ENCODE measurements around the gene TC2N. TPM values are rescaled to one million over a fixed set of nuclear protein-coding genes. Genes with fewer than 3 reads are reported as not detected.

Gene TC2N
- total RNA-seq, 1 experiment from 2014 or later = 16.4 TPM

GRCh38 chr14:91743305-91743653 lies 124.1 kb downstream of the TC2N start:
- no peak overlapping the region for H2BK5ac ChIP-seq (ENCODE audit: insufficient read length, low read length)
- no peak overlapping the region for H3K23ac ChIP-seq (ENCODE audit: insufficient read length, low read depth, low read length)
- no peaks in the 10 kb centered on the region for H3K9me3 ChIP-seq (ENCODE audit: control insufficient read depth, low read depth, low read length)
- Mint-ChIP-seq H3K4me3 (no peak overlapping the region), H3K27me3 (ENCODE audit: low read depth) (no peaks in the 10 kb centered on the region), H3K9me3 (no peaks in the 10 kb centered on the region), H3K4me1 (no peaks in the 10 kb centered on the region), H3K36me3 (ENCODE audit: insufficient read depth in 1 of 3, low read depth in 3 of 3) (no peaks in the 10 kb centered on the region), H3K27ac (no peak overlapping the region)
- TF ChIP-seq, protein P1, sequence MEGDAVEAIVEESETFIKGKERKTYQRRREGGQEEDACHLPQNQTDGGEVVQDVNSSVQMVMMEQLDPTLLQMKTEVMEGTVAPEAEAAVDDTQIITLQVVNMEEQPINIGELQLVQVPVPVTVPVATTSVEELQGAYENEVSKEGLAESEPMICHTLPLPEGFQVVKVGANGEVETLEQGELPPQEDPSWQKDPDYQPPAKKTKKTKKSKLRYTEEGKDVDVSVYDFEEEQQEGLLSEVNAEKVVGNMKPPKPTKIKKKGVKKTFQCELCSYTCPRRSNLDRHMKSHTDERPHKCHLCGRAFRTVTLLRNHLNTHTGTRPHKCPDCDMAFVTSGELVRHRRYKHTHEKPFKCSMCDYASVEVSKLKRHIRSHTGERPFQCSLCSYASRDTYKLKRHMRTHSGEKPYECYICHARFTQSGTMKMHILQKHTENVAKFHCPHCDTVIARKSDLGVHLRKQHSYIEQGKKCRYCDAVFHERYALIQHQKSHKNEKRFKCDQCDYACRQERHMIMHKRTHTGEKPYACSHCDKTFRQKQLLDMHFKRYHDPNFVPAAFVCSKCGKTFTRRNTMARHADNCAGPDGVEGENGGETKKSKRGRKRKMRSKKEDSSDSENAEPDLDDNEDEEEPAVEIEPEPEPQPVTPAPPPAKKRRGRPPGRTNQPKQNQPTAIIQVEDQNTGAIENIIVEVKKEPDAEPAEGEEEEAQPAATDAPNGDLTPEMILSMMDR (conservative IDR thresholded peaks at IDR 0.05) = no peak
- H3K4me2 ChIP-seq (ENCODE audit: insufficient read depth, insufficient read length, low read length) = no peak overlapping the region
- H2AFZ ChIP-seq (ENCODE audit: low read length) = no peak overlapping the region
- no peak overlapping the region for H3T11ph ChIP-seq (ENCODE audit: low read length)
- H3K79me1 ChIP-seq (ENCODE audit: insufficient read depth, low read depth, low read length, poor library complexity, severe bottlenecking) = no peaks in the 10 kb centered on the region
- H2BK120ac ChIP-seq (ENCODE audit: low read depth, low read length, poor library complexity, severe bottlenecking) = no peak overlapping the region
- no peak overlapping the region for H3K14ac ChIP-seq (ENCODE audit: insufficient read depth, low read length)
- no peak overlapping the region for H3K9ac ChIP-seq (ENCODE audit: extremely low read depth, insufficient read length, low read length)
- H3K27me3 ChIP-seq (ENCODE audit: insufficient read depth, low read length) = no peaks in the 10 kb centered on the region
- no peak overlapping the region for H3K27ac ChIP-seq (ENCODE audit: insufficient read length, low read depth, low read length)
- H3K56ac ChIP-seq (ENCODE audit: insufficient read length, low read depth, low read length) = no peak overlapping the region
- H3K18ac ChIP-seq (ENCODE audit: insufficient read length, low read depth, low read length) = no peak overlapping the region
- no peak overlapping the region for H4K91ac ChIP-seq (ENCODE audit: insufficient read length, low read depth, low read length)
- no peak overlapping the region for H2BK15ac ChIP-seq (ENCODE audit: low read depth, low read length)
- H3K23me2 ChIP-seq (ENCODE audit: insufficient read length, low read depth, low read length, poor library complexity, severe bottlenecking) = no peaks in the 10 kb centered on the region
- H3K4ac ChIP-seq (ENCODE audit: low read depth, low read length) = no peak overlapping the region
- H3K4me1 ChIP-seq (ENCODE audit: insufficient read depth, low read length) = no peaks in the 10 kb centered on the region
- H2AK5ac ChIP-seq (ENCODE audit: insufficient read length, low read length) = no peak overlapping the region
- H4K8ac ChIP-seq (replicated peaks; ENCODE audit: insufficient read length, low read depth, low read length) = no peak overlapping the region
- H4K20me1 ChIP-seq (ENCODE audit: control insufficient read depth, insufficient read depth, insufficient read length) = no peaks in the 10 kb centered on the region
- no peak overlapping the region for H2BK12ac ChIP-seq (ENCODE audit: insufficient read length, low read depth, low read length)
- no peak for DNase-seq
- no CpG with 5 or more reads among the region's 2 CpGs for WGBS (ENCODE audit: extremely low coverage, insufficient read length, low lambda C conversion rate)
- H3K79me2 ChIP-seq (ENCODE audit: insufficient read depth, low read length) = no peaks in the 10 kb centered on the region
- no peak overlapping the region for H4K5ac ChIP-seq (ENCODE audit: insufficient read length, low read depth, low read length)
- H2BK20ac ChIP-seq (ENCODE audit: low read depth, low read length, poor library complexity, severe bottlenecking) = no peak overlapping the region
